ENCODE measurements around the gene ADGRB3. TPM values are rescaled to one million over a fixed set of nuclear protein-coding genes. Genes with fewer than 3 reads are reported as not detected.

ADGRB3 gene
- total RNA-seq, 3 donors from 2014 or later, result 0.43 to 7.8 (median 0.72) TPM

DNA sequence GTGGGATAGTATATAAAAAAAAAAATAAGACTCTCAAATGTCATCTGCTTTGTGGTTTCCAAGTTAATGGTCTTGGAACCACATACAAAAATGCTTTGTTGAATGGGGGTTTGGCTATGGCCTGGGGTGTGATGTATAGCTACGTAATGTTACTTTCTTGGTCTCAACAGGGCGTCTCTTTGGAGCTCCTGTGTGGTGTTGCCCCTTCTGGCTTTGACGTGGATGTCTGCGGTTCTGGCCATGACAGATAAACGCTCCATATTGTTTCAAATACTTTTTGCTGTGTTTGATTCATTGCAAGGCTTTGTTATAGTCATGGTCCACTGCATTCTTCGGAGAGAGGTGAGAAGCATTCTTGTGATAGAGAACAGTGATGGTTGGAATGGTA is 704.1 kb downstream of the ADGRB3 start:
- no peak for TF ChIP-seq CTCF (IDR thresholded peaks at IDR 0.05)
- no peaks in the 10 kb centered on the region for H3K36me3 ChIP-seq (ENCODE audit: low read depth)
- intact Hi-C loops (cut with DNase I, micrococcal nuclease), result no loop called here
- DNase-seq, result no peak
- no peaks in the 10 kb centered on the region for H3K4me1 ChIP-seq (ENCODE audit: low read depth)
- no peak for ATAC-seq
- no peak overlapping the region for H3K4me3 ChIP-seq
- no peaks in the 10 kb centered on the region for H3K9me3 ChIP-seq

DNA sequence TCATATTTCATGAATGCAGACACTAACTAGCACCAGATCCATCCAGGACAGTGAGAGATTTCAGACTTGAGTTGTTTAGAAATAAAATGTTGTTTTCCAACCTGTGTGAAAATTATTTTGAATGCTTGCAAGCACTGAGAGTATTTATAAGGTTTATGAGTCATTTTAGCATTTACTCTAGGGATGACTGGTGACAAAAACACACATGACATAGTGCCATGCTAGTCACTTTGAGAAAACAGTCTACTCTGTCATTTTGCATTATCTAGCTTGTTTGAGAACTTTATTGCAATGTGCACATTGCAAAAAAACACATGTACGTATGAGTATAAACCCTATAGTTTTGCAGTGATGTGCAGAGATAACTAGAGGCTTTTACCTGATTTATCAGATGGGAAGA is 705.1 kb downstream of the ADGRB3 start:
- DNase-seq (no peak), ATAC-seq (no peak)
- H3K9me3 ChIP-seq, result no peaks in the 10 kb centered on the region
- no peaks in the 10 kb centered on the region for H3K4me1 ChIP-seq (ENCODE audit: low read depth)
- TF ChIP-seq CTCF (IDR thresholded peaks at IDR 0.05), result no peak
- intact Hi-C loops (cut with DNase I, micrococcal nuclease), result no loop called here
- H3K36me3 ChIP-seq (ENCODE audit: low read depth), result no peaks in the 10 kb centered on the region
- H3K4me3 ChIP-seq, result no peak overlapping the region

- no peaks in the 10 kb centered on the region for H3K9me3 ChIP-seq
- no peak for DNase-seq
- no peaks in the 10 kb centered on the region for H3K4me1 ChIP-seq (ENCODE audit: low read depth)
- H3K4me3 ChIP-seq, result no peak overlapping the region
- intact Hi-C loops (cut with DNase I, micrococcal nuclease), result no loop called here
- no peaks in the 10 kb centered on the region for H3K36me3 ChIP-seq (ENCODE audit: low read depth)
- no peak for ATAC-seq
- no peak for TF ChIP-seq CTCF (IDR thresholded peaks at IDR 0.05)
Measured at GRCh38 chr6:69343851-69344250, 708.8 kb downstream of the ADGRB3 start.

- TF ChIP-seq CTCF (IDR thresholded peaks at IDR 0.05), result no peak
- H3K36me3 ChIP-seq (ENCODE audit: low read depth), result no peaks in the 10 kb centered on the region
- H3K9me3 ChIP-seq, result no peaks in the 10 kb centered on the region
- no peaks in the 10 kb centered on the region for H3K4me1 ChIP-seq (ENCODE audit: low read depth)
- intact Hi-C loops (cut with DNase I, micrococcal nuclease), result no loop called here
- ATAC-seq (no peak), DNase-seq (no peak)
- no peak overlapping the region for H3K4me3 ChIP-seq
Measured at GRCh38 chr6:69349771-69350170, 714.7 kb downstream of the ADGRB3 start.

DNA sequence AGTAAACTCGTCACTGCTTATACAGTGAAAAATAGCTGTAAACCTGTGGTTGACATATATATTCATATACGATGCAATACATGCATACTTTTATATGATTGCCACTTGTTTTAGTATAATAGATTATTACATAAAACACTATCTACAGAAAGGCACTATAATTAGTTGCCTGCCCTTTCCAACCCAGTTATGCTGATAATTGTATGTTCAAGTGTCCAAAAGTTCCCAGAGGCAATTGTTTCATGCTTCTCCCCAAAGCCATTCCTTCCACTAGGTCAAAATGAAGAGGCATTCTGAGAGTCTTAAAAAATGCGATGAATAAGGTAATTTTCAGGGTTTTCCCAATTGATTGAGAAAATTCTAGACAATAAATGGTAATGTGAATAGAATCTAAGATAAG is 727.1 kb downstream of the ADGRB3 start:
- H3K36me3 ChIP-seq (ENCODE audit: low read depth), result no peaks in the 10 kb centered on the region
- no peak for TF ChIP-seq CTCF (IDR thresholded peaks at IDR 0.05)
- intact Hi-C loops (cut with DNase I, micrococcal nuclease), result no loop called here
- H3K4me3 ChIP-seq, result no peak overlapping the region
- H3K4me1 ChIP-seq (ENCODE audit: low read depth), result no peaks in the 10 kb centered on the region
- no peaks in the 10 kb centered on the region for H3K9me3 ChIP-seq
- DNase-seq (no peak), ATAC-seq (no peak)

DNA sequence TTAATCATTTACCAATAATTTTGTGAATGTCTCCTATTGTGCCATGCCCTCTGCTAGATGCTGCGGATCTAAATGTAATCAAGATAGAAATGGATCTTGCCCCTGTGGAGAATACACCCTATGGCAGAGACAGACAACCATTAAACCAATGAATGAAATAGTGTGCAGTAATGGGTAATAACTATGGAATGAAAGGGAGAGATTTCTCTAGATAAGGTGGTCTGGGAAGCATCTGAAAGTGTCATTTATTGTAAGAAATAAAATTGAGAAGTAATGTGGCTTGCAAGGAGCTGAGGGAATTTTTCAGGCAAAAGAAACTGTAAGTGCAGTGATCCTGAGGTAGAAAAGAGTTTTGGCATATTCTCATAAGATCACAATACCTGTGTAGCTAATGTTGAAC is 731.7 kb downstream of the ADGRB3 start:
- ATAC-seq, result no peak
- no peak for TF ChIP-seq CTCF (IDR thresholded peaks at IDR 0.05)
- Histone ChIP-seq H3K4me3 (no peak overlapping the region), H3K4me1 (ENCODE audit: low read depth) (no peaks in the 10 kb centered on the region), H3K9me3 (no peaks in the 10 kb centered on the region), H3K36me3 (ENCODE audit: low read depth) (no peaks in the 10 kb centered on the region)
- intact Hi-C loops (cut with DNase I, micrococcal nuclease), result no loop called here
- no peak for DNase-seq

All from mucosa of descending colon (tissue), 3 donors.